HepG2 (cell line): ENCODE data around the gene ESX1. TPM values are rescaled to one million over a fixed set of nuclear protein-coding genes. Genes with fewer than 3 reads are reported as not detected.

Experiments
- ATAC-seq: fragments of 200-7000 bp; cut with Tn5 transposase; 3 replicates; pipeline ENCODE4 v1.9.1; 2020; ENCODE audit warnings: mild to moderate bottlenecking, moderate library complexity
- BruUV-seq: library from RNA; stranded (reverse); fragments of 400-500 nt; replicated peaks from 2 replicates; lab custom pipeline; 2021; lab: Mats Ljungman, UMichigan
- CTCF ChIA-PET: fragments of 300-600 bp; formaldehyde crosslinking; extraction: SDS; loops from one replicate; lab custom pipeline; 2021; ENCODE audit warnings: low total read pairs, inconsistent platforms, low intra/inter-chr PET ratio; lab: Yijun Ruan, JAX
- POLR2A ChIA-PET: fragments of 350-600 bp; sonication (Branson Sonifier 250); formaldehyde crosslinking; loops from one replicate; lab custom pipeline; 2020; ENCODE audit warnings: antibody characterized with exemption, inconsistent platforms; lab: Yijun Ruan, JAX
- DNase-seq: peaks from one replicate; pipeline ENCODE4 v3.0.0-alpha.2; 2015; ENCODE audit warnings: low spot score
- FAIRE-seq: peaks from 3 replicates; lab custom pipeline; 2011; peaks lifted over from hg19 to GRCh38; lab: Jason Lieb, UNC
- H2AFZ ChIP-seq: one replicate; pipeline ENCODE4 v1.6.1; 2011; ENCODE audit warnings: low read length, inconsistent platforms
- H3K27ac ChIP-seq: fragments of 300-600 bp; 3 replicates; pipeline ENCODE4 v1.8.0; 2011; ENCODE audit warnings: mixed run types, mild to moderate bottlenecking, mixed read lengths, low read length, inconsistent platforms; ENCODE audit not compliant: insufficient read depth; ENCODE audit errors: extremely low read length
- H3K27me3 ChIP-seq, 2 experiments: fragments of 200-600 bp in 1 of 2; 2 replicates in 1 of 2; 3 replicates in 1 of 2; pipeline versions ENCODE4 v1.6.0 to v1.8.0; 2011; ENCODE audit warnings: low read length in 2 of 2, mild to moderate bottlenecking in 2 of 2, moderate library complexity in 2 of 2, inconsistent platforms in 1 of 2; ENCODE audit not compliant: insufficient read depth in 2 of 2, control insufficient read depth in 1 of 2
- H3K36me3 ChIP-seq, 2 experiments: fragments of 200-600 bp in 1 of 2; replicated peaks in 1 of 2; 2 replicates in 1 of 2; 3 replicates in 1 of 2; pipeline versions ENCODE4 v1.5.1 to v1.8.0; 2011; ENCODE audit warnings: low read length in 2 of 2, inconsistent platforms in 1 of 2; ENCODE audit not compliant: insufficient read depth in 2 of 2, control insufficient read depth in 1 of 2
- H3K4me1 ChIP-seq: 2 replicates; pipeline ENCODE4 v1.5.1; 2012; ENCODE audit warnings: low read length, inconsistent platforms; ENCODE audit not compliant: insufficient read depth
- H3K4me2 ChIP-seq: 2 replicates; pipeline ENCODE4 v1.6.0; 2011; ENCODE audit warnings: low read depth, low read length, inconsistent platforms
- H3K4me3 ChIP-seq, 3 experiments: fragments of 200-600 bp in 1 of 3; sonication (generic), shearing (Covaris generic) in 1 of 3; replicated peaks in 1 of 3; 2 replicates each; pipeline ENCODE4 v1.5.1; 2011 to 2016; ENCODE audit warnings: low read length in 3 of 3, inconsistent platforms in 2 of 3, low read depth in 2 of 3, mild to moderate bottlenecking in 2 of 3, control low read depth in 1 of 3, mixed read lengths in 1 of 3; ENCODE audit not compliant: insufficient read depth in 1 of 3
- H3K79me2 ChIP-seq: one replicate; pipeline ENCODE4 v1.6.1; 2011; ENCODE audit warnings: low read length, inconsistent platforms; ENCODE audit not compliant: insufficient read depth
- H3K9ac ChIP-seq: 2 replicates; pipeline ENCODE4 v1.6.0; 2011; ENCODE audit warnings: mild to moderate bottlenecking, low read depth, low read length, inconsistent platforms; ENCODE audit not compliant: insufficient read depth
- H3K9me3 ChIP-seq: 2 replicates; pipeline ENCODE4 v1.5.1; 2012; ENCODE audit warnings: mild to moderate bottlenecking, low read length
- H4K20me1 ChIP-seq: 2 replicates; pipeline ENCODE4 v1.6.0; 2011; ENCODE audit warnings: inconsistent platforms, mild to moderate bottlenecking, low read length, moderate library complexity; ENCODE audit not compliant: insufficient read depth
- CTCF ChIP-seq: sonication (generic); formaldehyde crosslinking; IDR thresholded peaks from 2 replicates; pipeline ENCODE4 v1.5.0; 2020; ENCODE audit warnings: mild to moderate bottlenecking, missing genetic modification reagents, moderate library complexity
- IRF9 ChIP-seq: sonication (generic); formaldehyde crosslinking; IDR thresholded peaks from 2 replicates; pipeline ENCODE4 v1.8.0; 2022; ENCODE audit warnings: missing genetic modification reagents, mild to moderate bottlenecking, borderline replicate concordance
- KLF16 ChIP-seq, 2 experiments: sonication (generic) in 1 of 2; formaldehyde crosslinking in 1 of 2; IDR thresholded peaks; 2 replicates each; pipeline versions ENCODE4 v1.6.1 to v1.8.0; 2016 to 2023; ENCODE audit warnings: missing genetic modification reagents in 2 of 2, missing compliant biosample characterization in 1 of 2
- MAFF ChIP-seq: IDR thresholded peaks from 2 replicates; pipeline ENCODE4 v1.6.1; 2011; ENCODE audit warnings: low read depth, low read length, improper control_type of control experiment
- MAFK ChIP-seq, 2 experiments: IDR thresholded peaks in 1 of 2; conservative IDR thresholded peaks in 1 of 2; 2 replicates each; pipeline ENCODE4 v1.6.1; 2011; ENCODE audit warnings: improper control_type of control experiment in 2 of 2, low read length in 2 of 2
- MBD4 ChIP-seq: IDR thresholded peaks from 2 replicates; pipeline ENCODE4 v1.6.1; 2012; ENCODE audit warnings: low read length, inconsistent platforms, borderline replicate concordance
- SMC3 ChIP-seq: IDR thresholded peaks from 2 replicates; pipeline ENCODE4 v1.6.1; 2011; ENCODE audit warnings: low read length, improper control_type of control experiment
- STAG1 ChIP-seq: sonication (generic); formaldehyde crosslinking; IDR thresholded peaks from 2 replicates; pipeline ENCODE4 v1.4.0; 2020; ENCODE audit warnings: missing genetic modification reagents
- ZNF740 ChIP-seq: sonication (generic); formaldehyde crosslinking; IDR thresholded peaks from 2 replicates; pipeline ENCODE4 v1.4.0; 2020; ENCODE audit warnings: missing genetic modification reagents
- WGBS: methylation state at CpG from one replicate; pipeline ENCODE4 v1.1.6; 2017; ENCODE audit warnings: low lambda C conversion rate; 5-methylcytosine and 5-hydroxymethylcytosine counted together
- in situ Hi-C: cut with HindIII; loops from 2 replicates; pipeline ENCODE4 v1.10.0; 2017; ENCODE audit warnings: low pct_unique_long_range_greater_than_20kb; ENCODE audit not compliant: extremely low pct_ligation_motif_present
- intact Hi-C: fragments of 100-400 bp; cut with micrococcal nuclease; formaldehyde crosslinking; loops from one replicate; pipeline ENCODE4 v1.10.0; 2022; ENCODE audit not compliant: unreplicated experiment
- polyA plus RNA-seq, 8 experiments: library from polyadenylated mRNA; depleted of rRNA in 3 of 8; stranded (reverse) in 7 of 8; unstranded in 1 of 8; fragments of >200 nt; fragmentation: Illumina TruSeq in 4 of 8; extraction: Trizol in 4 of 8; gene quantifications; 2 replicates each; pipeline versions ENCODE4 v1.2.1 to v1.2.3, GENCODE V29; 2011 to 2016; ENCODE audit warnings: low read depth in 4 of 8, missing spikeins in 1 of 8, mixed read lengths in 1 of 8; ENCODE audit not compliant: insufficient read depth in 1 of 8
- total RNA-seq, 5 experiments: library from RNA; depleted of rRNA; stranded (reverse); fragments of >200 nt; fragmentation: Illumina TruSeq; extraction: Trizol; gene quantifications; 2 replicates each; pipeline ENCODE4 v1.2.3, GENCODE V29; 2016; ENCODE audit warnings: low read depth in 1 of 5
- TF ChIP-seq, protein P1 (sequence below): IDR thresholded peaks from 2 replicates; pipeline ENCODE4 v1.6.1; 2016; ENCODE audit warnings: mild to moderate bottlenecking, missing biosample characterization, missing genetic modification reagents

ESX1 gene
- total and polyA plus RNA-seq, 2 of the 13 experiments (the other 11 are each of a cell fraction or from before 2014, with no cell fraction given): not detected

DNA sequence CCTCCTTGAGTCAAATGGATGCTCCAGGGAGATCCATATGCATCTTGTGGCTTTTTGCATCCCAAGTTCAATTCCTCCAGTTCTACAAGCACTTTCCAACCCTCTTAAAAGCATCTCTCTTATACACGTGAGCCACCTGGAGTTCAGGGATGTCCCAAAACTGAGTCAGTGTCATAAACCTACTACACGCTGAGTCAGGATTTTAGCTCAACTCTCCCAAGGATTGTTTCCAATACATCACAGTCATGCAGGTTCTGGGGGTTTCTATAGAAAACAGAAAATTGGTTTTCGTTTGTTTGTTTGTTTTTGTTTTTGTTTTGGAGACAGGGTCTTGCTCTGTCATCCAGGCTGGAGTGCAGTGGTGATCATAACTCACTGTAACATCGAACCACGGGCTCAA lies 25.9 kb upstream of the ESX1 start:
- no peaks in the 10 kb centered on the region for H3K79me2 ChIP-seq
- BruUV-seq: no TSS peak
- in situ Hi-C loops: no loop called here
- DNase-seq: no peak
- no peak overlapping the region for H3K9ac ChIP-seq
- H4K20me1 ChIP-seq: no peaks in the 10 kb centered on the region
- H2AFZ ChIP-seq: no peak overlapping the region
- H3K4me2 ChIP-seq: no peak overlapping the region
- WGBS: 30% methylated on average over 5 of the region's 5 CpGs
- peak in 1 of 2 experiments; percentile 61; a peak in 2 of 4 replicates for TF ChIP-seq MAFK (conservative IDR thresholded peaks at IDR 0.05 in 1 of 2, IDR thresholded peaks at IDR 0.05 in 1 of 2; ENCODE audit: low read length in 2 of 2)
- TF ChIP-seq ZNF740 (CRISPR knock-in tag): no peak
- TF ChIP-seq MAFF: 0 out of 2 replicates have a peak, but pooled peaks have one; percentile 5
- TF ChIP-seq, all 625 proteins: peak for 2
- no peaks in the 10 kb centered on the region for H3K4me1 ChIP-seq
- no peak overlapping the region for H3K27ac ChIP-seq
- FAIRE-seq (no peak), ATAC-seq (no peak)
- H3K9me3 ChIP-seq: no peaks in the 10 kb centered on the region
- ChIA-PET CTCF (no interaction called here), POLR2A (no interaction called here)
- no peak overlapping the region for H3K4me3 ChIP-seq
- intact Hi-C loops: no loop called here
- no peaks in the 10 kb centered on the region; a peak in 1 of 5 replicates for H3K27me3 ChIP-seq
- H3K36me3 ChIP-seq: no peaks in the 10 kb centered on the region

DNA sequence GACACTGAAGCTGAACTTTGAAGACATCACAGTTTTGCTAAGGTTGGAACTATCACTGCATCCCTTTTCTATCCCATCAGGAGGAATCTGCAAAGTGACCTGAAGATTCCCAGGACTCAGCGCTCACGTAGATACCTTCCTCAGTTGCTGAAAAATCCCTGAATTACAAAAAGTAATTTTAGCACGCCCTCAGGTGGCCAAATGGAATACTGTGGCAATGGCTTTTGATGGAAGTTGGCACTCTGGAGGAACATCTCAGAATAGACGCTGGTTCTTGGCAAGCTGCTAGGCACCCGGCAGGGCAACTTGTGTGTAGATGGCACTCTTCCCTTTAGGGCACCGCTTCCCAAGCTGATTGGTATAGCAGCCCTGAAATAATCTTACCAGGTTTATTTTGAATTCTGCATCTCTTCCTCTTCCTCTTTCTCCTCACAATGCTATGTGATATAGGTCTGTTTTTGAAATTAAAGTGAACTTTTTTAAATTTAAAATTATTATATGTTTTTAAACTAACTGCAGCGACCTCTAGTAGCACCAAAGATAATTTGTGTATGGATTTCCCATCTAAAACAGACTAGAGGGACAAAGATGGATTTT lies 16.3 kb upstream of the ESX1 start:
- no TSS peak for BruUV-seq
- Histone ChIP-seq H3K9me3 (no peaks in the 10 kb centered on the region), H3K9ac (no peak overlapping the region), H3K4me3 (no peak overlapping the region), H3K36me3 (no peaks in the 10 kb centered on the region), H2AFZ (no peak overlapping the region), H4K20me1 (no peaks in the 10 kb centered on the region), H3K4me2 (no peak overlapping the region), H3K79me2 (no peaks in the 10 kb centered on the region), H3K27ac (no peak overlapping the region), H3K4me1 (no peaks in the 10 kb centered on the region), H3K27me3 (no peaks in the 10 kb centered on the region)
- ATAC-seq (peak; percentile 38; the same call in 1 of the 3 replicates), DNase-seq (peak; percentile 1), FAIRE-seq (peak; percentile 74)
- WGBS: 0% methylated on average over 3 of the region's 7 CpGs
- ChIA-PET POLR2A (no interaction called here), CTCF (interaction anchor here (1.3 kb wide), 1 partner anchor 76 kb away, joined by 7 read pairs; no protein-coding TSS in a partner anchor)
- intact Hi-C loops: loop anchor here (1.0 kb wide), 1 partner anchor 76 kb away; no protein-coding TSS in a partner anchor
- TF ChIP-seq MBD4: no peak
- TF ChIP-seq, protein P1, sequence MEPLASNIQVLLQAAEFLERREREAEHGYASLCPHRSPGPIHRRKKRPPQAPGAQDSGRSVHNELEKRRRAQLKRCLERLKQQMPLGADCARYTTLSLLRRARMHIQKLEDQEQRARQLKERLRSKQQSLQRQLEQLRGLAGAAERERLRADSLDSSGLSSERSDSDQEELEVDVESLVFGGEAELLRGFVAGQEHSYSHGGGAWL (CRISPR knock-in tag): no peak
- TF ChIP-seq KLF16 (CRISPR knock-in tag; IDR thresholded peaks at IDR 0.05): no peak
- peak; percentile 70 for TF ChIP-seq CTCF (CRISPR knock-in tag)
- no peak for TF ChIP-seq IRF9 (CRISPR knock-in tag)
- peak; percentile 53 for TF ChIP-seq STAG1
- TF ChIP-seq SMC3: peak; percentile 31; the same call in 1 of the 2 replicates
- in situ Hi-C loops: no loop called here
